Stimulated activated naive CD4-positive, alpha-beta T cell treated with Interleukin-2 at 50 U/mL for 16 hours (primary cell): ENCODE measurements around the gene FNDC3B.
"Not testable (repeated sequence)": the region's sequence is repeated elsewhere in the genome, so short reads cannot be mapped to it uniquely, and the experiment has no call there.

Experiments used
- DNase-seq: peaks from one replicate; lab custom pipeline; 2025; lab: John Stamatoyannopoulos, UW

FNDC3B gene

GRCh38 chr3:172236771-172237742 lies 197.7 kb downstream of the FNDC3B start:
- DNase-seq = no peak

- DNase-seq = no peak
These were observed 198.8 kb downstream of the FNDC3B start for GRCh38 chr3:172238188-172238587.

GRCh38 chr3:172239218-172239790 lies 199.9 kb downstream of the FNDC3B start:
- no peak for DNase-seq

- no peak for DNase-seq
These were observed 202.0 kb downstream of the FNDC3B start for GRCh38 chr3:172241405-172241804.

GRCh38 chr3:172242471-172242870 lies 203.1 kb downstream of the FNDC3B start:
- DNase-seq = not testable (repeated sequence)

GRCh38 chr3:172243376-172243775 lies 204.0 kb downstream of the FNDC3B start:
- not testable (repeated sequence) for DNase-seq

GRCh38 chr3:172244011-172244410 lies 204.6 kb downstream of the FNDC3B start:
- DNase-seq = no peak

GRCh38 chr3:172245241-172245640 lies 205.9 kb downstream of the FNDC3B start:
- DNase-seq = no peak

GRCh38 chr3:172246107-172246844 lies 206.9 kb downstream of the FNDC3B start:
- DNase-seq = no peak

GRCh38 chr3:172247525-172248274 lies 208.3 kb downstream of the FNDC3B start:
- DNase-seq = no peak

GRCh38 chr3:172249039-172249438 lies 209.7 kb downstream of the FNDC3B start:
- DNase-seq = no peak

GRCh38 chr3:172251211-172251610 lies 211.8 kb downstream of the FNDC3B start:
- DNase-seq = no peak

- no peak for DNase-seq
These were observed 213.8 kb downstream of the FNDC3B start for GRCh38 chr3:172253200-172253599.

GRCh38 chr3:172254542-172254941 lies 215.2 kb downstream of the FNDC3B start:
- no peak for DNase-seq

- DNase-seq = not testable (repeated sequence)
These were observed 215.9 kb downstream of the FNDC3B start for GRCh38 chr3:172255321-172255720.

- DNase-seq = no peak
These were observed 216.8 kb downstream of the FNDC3B start for GRCh38 chr3:172256101-172256734.

GRCh38 chr3:172257648-172258400 lies 218.4 kb downstream of the FNDC3B start:
- no peak for DNase-seq

GRCh38 chr3:172258624-172259023 lies 219.2 kb downstream of the FNDC3B start:
- DNase-seq = no peak

- DNase-seq = no peak
These were observed 219.7 kb downstream of the FNDC3B start for GRCh38 chr3:172259111-172259541.

- DNase-seq = no peak
These were observed 220.4 kb downstream of the FNDC3B start for GRCh38 chr3:172259726-172260248.
